ENCODE results near the gene DBNL. TPM values are rescaled to one million over a fixed set of nuclear protein-coding genes. Genes with fewer than 3 reads are reported as not detected.

DBNL gene
- total RNA-seq, 1 experiment from 2014 or later = 85.5 TPM

DNA sequence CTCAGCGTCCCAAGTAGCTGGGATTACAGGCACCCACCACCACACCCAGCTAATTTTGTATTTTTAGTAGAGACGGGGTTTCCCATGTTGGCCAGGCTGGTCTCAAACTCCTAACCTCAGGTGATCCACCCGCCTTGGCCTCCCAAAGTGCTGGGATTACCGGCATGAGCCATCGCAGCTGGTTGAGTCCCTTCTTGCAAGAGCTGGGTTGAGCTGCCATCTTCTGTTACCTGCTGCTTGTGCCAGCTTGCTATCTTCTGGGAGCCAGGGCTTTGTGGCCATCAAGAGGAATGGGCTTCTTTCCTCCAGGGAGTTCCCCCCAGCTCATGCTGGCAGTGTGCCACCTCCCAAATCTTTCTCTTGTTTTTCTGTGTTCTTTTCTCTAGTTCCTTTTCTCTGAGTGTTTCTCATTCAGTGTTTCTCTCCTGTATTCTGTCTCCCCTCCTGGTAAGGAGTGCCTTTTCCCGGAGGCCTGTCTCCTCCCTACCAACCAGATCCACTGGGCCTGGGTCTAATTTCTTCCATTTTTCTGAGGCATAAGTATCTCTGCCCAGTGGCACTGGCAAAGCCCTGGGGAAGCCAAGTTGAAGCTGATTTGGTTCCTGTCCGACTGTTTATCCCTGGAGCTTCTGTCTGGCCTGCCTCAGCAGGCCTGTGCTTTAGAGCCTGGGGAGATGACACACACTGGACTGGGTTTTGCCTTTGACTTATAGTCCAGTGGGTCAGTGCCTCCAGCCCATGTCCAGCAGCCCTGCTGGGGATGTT is 3.7 kb downstream of the DBNL start:
- Histone ChIP-seq H3K36me3 (ENCODE audit: control insufficient read depth, insufficient read depth, low read length) (peaks cover 4% of the 10 kb centered on the region), H3K4me3 (ENCODE audit: low read depth, low read length) (no peak overlapping the region), H3K9me3 (no peaks in the 10 kb centered on the region), H3K4me1 (peaks cover 4% of the 10 kb centered on the region; the same call in 1 of the 2 replicates), H3K27me3 (replicated peaks; ENCODE audit: control insufficient read depth, insufficient read depth, low read length) (no peaks in the 10 kb centered on the region)
- POLR2A ChIA-PET = no interaction called here
- CTCF ChIA-PET = no interaction called here
- TF ChIP-seq, protein P1, sequence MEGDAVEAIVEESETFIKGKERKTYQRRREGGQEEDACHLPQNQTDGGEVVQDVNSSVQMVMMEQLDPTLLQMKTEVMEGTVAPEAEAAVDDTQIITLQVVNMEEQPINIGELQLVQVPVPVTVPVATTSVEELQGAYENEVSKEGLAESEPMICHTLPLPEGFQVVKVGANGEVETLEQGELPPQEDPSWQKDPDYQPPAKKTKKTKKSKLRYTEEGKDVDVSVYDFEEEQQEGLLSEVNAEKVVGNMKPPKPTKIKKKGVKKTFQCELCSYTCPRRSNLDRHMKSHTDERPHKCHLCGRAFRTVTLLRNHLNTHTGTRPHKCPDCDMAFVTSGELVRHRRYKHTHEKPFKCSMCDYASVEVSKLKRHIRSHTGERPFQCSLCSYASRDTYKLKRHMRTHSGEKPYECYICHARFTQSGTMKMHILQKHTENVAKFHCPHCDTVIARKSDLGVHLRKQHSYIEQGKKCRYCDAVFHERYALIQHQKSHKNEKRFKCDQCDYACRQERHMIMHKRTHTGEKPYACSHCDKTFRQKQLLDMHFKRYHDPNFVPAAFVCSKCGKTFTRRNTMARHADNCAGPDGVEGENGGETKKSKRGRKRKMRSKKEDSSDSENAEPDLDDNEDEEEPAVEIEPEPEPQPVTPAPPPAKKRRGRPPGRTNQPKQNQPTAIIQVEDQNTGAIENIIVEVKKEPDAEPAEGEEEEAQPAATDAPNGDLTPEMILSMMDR (IDR thresholded peaks at IDR 0.05; ENCODE audit: insufficient read depth in 1 of 2, low read depth in 1 of 2, low read length in 1 of 2, severe bottlenecking in 1 of 2, unreplicated experiment in 1 of 2) = no peak
- peak in 1 of 2 experiments; percentile 15 for DNase-seq
- Mint-ChIP-seq H3K36me3 (ENCODE audit: insufficient read depth, unreplicated experiment) (peaks cover 40% of the 10 kb centered on the region), H3K4me1 (ENCODE audit: low read depth, unreplicated experiment) (peaks cover 16% of the 10 kb centered on the region), H3K9me3 (ENCODE audit: unreplicated experiment) (no peaks in the 10 kb centered on the region), H3K4me3 (ENCODE audit: unreplicated experiment) (no peak overlapping the region), H3K27me3 (ENCODE audit: insufficient read depth, unreplicated experiment) (no peaks in the 10 kb centered on the region), H3K27ac (ENCODE audit: unreplicated experiment) (no peak overlapping the region)
- intact Hi-C loops (cut with micrococcal nuclease; ENCODE audit: unreplicated experiment) = no loop called here
- no TSS peak for BruUV-seq (replicated peaks)

DNA sequence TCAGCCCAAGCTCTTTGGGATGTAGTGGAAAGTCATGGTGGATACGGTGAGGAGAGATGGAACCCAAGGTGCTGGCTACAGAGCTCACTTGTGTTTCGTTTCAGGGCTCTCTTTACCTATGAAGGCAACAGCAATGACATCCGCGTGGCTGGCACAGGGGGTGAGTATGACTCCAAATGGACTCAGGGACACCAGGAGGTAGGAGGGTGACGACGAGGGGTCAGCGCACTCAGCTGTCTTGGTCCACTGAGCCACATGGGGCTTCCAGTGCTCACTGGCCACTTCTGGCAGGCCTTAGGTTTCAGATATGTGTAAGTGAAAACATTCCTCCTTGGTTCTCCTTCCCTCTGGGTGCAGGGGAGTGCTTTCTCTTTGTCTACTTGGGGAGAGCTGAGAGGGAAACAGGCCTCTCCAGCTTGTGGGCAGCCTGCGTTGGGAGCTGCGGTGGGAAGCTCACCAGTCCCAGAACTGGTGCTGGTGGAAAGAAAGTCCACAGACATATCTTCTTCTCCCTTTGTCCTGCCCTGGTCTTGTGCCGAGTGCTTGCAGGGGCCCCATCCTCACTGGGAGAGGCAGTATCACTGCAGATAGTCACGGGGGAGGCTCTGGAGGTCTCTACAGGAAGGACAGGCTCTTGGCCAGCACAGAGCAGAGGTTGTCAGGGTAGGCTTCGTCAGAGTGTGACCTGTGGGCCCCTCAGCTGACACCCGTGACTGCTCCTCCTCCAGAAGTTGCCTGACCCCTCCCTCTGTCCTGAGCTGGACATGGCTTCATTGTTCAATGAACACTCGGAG is 5.8 kb downstream of the DBNL start:
- Histone ChIP-seq H3K36me3 (ENCODE audit: control insufficient read depth, insufficient read depth, low read length) (peaks cover 4% of the 10 kb centered on the region), H3K27me3 (replicated peaks; ENCODE audit: control insufficient read depth, insufficient read depth, low read length) (no peaks in the 10 kb centered on the region), H3K9me3 (no peaks in the 10 kb centered on the region), H3K4me3 (ENCODE audit: low read depth, low read length) (no peak overlapping the region), H3K4me1 (peaks cover 4% of the 10 kb centered on the region; the same call in 1 of the 2 replicates)
- H3K27ac Mint-ChIP-seq (ENCODE audit: unreplicated experiment) = no peak overlapping the region
- no TSS peak for BruUV-seq (replicated peaks)
- ChIA-PET POLR2A (no interaction called here), CTCF (interaction anchor here (0.8 kb wide), 1 partner anchor 15 kb away, joined by 5 read pairs; the partner anchor contains the start of gene PGAM2)
- peaks cover 16% of the 10 kb centered on the region for H3K4me1 Mint-ChIP-seq (ENCODE audit: low read depth, unreplicated experiment)
- no peak for DNase-seq
- H3K27me3 Mint-ChIP-seq (ENCODE audit: insufficient read depth, unreplicated experiment) = no peaks in the 10 kb centered on the region
- H3K4me3 Mint-ChIP-seq (ENCODE audit: unreplicated experiment) = no peak overlapping the region
- TF ChIP-seq, protein P1 (IDR thresholded peaks at IDR 0.05; ENCODE audit: insufficient read depth in 1 of 2, low read depth in 1 of 2, low read length in 1 of 2, severe bottlenecking in 1 of 2, unreplicated experiment in 1 of 2) = no peak
- intact Hi-C loops (cut with micrococcal nuclease; ENCODE audit: unreplicated experiment) = no loop called here
- no peaks in the 10 kb centered on the region for H3K9me3 Mint-ChIP-seq (ENCODE audit: unreplicated experiment)
- H3K36me3 Mint-ChIP-seq (ENCODE audit: insufficient read depth, unreplicated experiment) = peaks cover 53% of the 10 kb centered on the region

DNA sequence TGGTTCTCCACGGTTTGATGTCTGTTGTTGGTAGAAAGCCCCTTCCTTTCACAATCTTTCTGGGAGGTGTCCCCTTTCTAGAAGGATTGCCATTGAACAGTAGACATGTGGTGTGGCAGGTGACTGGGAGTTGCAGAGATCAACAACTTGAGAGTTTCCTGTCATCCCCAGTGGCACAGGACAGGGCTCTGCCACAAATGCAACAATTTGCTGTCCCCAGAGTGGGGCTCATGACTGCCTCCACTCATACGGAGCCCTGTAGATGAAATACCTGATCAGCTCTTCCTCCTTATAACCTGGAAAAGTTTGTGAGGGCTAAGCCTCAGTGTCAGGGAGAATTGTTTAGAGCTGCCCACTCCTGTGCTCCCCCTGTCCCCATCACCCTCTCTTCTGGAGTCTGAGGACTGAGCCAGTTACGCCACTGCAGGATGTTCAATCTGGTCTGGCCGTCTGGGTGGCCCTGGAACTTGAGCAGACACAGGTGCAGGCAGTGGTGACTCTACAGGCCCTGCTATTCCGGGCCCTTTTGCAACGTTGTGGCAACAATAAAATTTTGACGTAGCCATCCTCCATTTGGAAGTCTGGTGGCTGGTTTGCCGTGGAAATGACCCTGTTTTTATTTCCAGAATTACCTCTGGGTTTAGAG is 6.5 kb downstream of the DBNL start:
- POLR2A ChIA-PET = no interaction called here
- no peak overlapping the region for H3K4me3 Mint-ChIP-seq (ENCODE audit: unreplicated experiment)
- Histone ChIP-seq H3K36me3 (ENCODE audit: control insufficient read depth, insufficient read depth, low read length) (peaks cover 4% of the 10 kb centered on the region), H3K4me3 (ENCODE audit: low read depth, low read length) (no peak overlapping the region), H3K4me1 (no peaks in the 10 kb centered on the region), H3K27me3 (replicated peaks; ENCODE audit: control insufficient read depth, insufficient read depth, low read length) (no peaks in the 10 kb centered on the region), H3K9me3 (no peaks in the 10 kb centered on the region)
- TF ChIP-seq, protein P1 (IDR thresholded peaks at IDR 0.05; ENCODE audit: insufficient read depth in 1 of 2, low read depth in 1 of 2, low read length in 1 of 2, severe bottlenecking in 1 of 2, unreplicated experiment in 1 of 2) = no peak
- H3K9me3 Mint-ChIP-seq (ENCODE audit: unreplicated experiment) = no peaks in the 10 kb centered on the region
- no TSS peak for BruUV-seq (replicated peaks)
- peaks cover 56% of the 10 kb centered on the region for H3K36me3 Mint-ChIP-seq (ENCODE audit: insufficient read depth, unreplicated experiment)
- no peaks in the 10 kb centered on the region for H3K27me3 Mint-ChIP-seq (ENCODE audit: insufficient read depth, unreplicated experiment)
- H3K4me1 Mint-ChIP-seq (ENCODE audit: low read depth, unreplicated experiment) = peaks cover 10% of the 10 kb centered on the region
- H3K27ac Mint-ChIP-seq (ENCODE audit: unreplicated experiment) = no peak overlapping the region
- intact Hi-C loops (cut with micrococcal nuclease; ENCODE audit: unreplicated experiment) = no loop called here
- CTCF ChIA-PET = no interaction called here
- DNase-seq = no peak
